GM12874 (cell line): ENCODE data around the gene FGF3.

Source experiments
- TF ChIP-seq, protein P1 (sequence below): IDR thresholded peaks from 2 replicates; pipeline ENCODE4 v1.5.1; 2011; ENCODE audit warnings: low read depth, mild to moderate bottlenecking, control low read depth, low read length, moderate library complexity; ENCODE audit not compliant: insufficient read depth

Gene FGF3

DNA sequence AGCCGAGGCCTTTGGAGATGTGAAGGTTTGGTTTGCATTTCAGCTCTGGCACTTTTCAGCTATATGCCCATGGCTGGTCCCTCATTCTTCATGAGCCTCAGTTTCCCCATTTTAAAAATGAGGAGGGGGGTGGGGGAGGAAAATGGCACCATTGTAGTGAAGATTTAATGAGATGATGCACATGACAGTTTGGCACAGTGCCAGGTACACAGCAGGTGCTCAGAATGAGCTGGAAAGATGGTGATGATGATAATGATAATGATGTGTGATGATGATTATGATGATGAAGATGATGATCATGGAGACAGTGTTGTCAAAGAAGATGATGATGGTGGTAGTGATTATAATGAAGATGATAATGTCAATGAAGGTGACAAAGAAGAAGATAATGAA lies 24.3 kb upstream of the FGF3 start:
- TF ChIP-seq, protein P1, sequence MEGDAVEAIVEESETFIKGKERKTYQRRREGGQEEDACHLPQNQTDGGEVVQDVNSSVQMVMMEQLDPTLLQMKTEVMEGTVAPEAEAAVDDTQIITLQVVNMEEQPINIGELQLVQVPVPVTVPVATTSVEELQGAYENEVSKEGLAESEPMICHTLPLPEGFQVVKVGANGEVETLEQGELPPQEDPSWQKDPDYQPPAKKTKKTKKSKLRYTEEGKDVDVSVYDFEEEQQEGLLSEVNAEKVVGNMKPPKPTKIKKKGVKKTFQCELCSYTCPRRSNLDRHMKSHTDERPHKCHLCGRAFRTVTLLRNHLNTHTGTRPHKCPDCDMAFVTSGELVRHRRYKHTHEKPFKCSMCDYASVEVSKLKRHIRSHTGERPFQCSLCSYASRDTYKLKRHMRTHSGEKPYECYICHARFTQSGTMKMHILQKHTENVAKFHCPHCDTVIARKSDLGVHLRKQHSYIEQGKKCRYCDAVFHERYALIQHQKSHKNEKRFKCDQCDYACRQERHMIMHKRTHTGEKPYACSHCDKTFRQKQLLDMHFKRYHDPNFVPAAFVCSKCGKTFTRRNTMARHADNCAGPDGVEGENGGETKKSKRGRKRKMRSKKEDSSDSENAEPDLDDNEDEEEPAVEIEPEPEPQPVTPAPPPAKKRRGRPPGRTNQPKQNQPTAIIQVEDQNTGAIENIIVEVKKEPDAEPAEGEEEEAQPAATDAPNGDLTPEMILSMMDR, result no peak

DNA sequence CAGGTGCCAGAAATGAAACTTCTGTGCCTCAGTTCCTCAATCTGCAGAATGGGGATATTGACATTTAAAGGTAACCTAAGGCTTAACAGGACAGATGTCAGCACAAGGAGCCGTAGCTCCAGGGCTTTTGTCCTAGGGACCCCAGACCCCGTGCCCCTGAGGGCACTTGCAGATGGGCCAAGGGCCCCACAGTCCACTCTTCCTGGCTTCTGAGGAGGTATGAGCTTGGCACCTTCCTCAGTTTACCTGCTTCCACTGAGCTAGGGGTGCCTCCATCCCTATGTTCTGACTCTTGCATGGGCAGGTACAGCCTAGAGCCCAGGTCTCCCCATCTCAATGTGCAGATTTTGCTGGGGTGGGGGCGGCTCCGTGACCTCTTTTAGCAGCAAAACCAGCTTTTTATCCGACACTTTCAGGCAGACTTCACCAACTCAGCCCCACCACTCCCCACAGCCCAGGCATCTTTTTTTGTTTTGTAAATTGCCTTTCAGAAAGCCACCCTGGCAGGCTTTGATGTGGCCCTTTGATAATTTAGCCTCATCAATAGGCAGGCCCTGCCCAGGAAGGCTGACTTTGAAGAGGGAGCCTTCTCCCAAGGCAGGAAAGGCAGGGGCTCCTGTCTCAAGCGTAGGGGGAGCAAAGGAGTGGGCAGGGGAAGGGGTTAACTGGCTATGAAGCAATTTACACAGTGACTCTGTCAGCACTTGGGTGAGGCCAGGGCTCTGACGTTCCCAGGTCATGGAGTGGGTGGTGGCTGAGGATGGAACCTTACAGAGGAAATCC lies 23.7 kb upstream of the FGF3 start:
- TF ChIP-seq, protein P1, result no peak

DNA sequence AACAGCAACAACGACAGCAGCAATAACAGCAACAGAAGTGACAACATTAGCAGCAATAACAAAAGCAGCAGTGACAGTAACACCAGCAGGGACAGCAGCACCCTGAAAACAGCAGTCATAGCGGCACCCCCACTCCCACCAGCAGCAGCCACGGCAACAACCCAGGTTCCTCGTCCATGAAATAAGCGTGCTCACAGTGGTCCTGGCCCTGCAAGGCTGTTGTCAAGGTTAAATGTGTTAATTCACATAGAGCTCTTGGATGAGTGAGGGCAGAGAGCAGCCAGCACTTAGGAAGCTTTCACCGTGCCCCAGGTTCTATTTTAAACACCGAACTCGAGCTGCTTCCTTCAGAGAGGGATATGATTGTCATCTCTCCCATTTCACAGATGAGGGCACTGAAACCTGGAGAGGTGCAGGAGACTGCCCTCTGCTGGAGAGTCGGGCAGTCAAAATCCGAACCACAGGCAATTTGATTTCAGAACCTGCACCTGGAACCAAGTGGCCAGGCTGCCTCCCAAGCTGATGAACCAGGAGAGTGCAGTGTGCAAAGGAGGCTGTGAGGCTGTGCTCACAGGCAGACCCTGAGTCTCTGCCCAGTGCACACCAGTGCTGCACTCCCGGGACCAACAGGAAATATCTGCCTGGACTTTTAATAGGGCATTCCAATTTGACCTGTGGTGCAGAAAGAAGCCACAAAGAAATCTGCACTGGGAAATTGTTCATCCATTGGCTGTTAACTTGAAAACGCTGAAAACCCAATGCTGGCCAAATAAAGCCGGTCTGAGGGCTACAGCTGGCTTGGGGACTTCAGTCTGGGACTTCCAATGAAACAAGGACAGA lies 22.9 kb upstream of the FGF3 start:
- TF ChIP-seq, protein P1, result peak; percentile 51

DNA sequence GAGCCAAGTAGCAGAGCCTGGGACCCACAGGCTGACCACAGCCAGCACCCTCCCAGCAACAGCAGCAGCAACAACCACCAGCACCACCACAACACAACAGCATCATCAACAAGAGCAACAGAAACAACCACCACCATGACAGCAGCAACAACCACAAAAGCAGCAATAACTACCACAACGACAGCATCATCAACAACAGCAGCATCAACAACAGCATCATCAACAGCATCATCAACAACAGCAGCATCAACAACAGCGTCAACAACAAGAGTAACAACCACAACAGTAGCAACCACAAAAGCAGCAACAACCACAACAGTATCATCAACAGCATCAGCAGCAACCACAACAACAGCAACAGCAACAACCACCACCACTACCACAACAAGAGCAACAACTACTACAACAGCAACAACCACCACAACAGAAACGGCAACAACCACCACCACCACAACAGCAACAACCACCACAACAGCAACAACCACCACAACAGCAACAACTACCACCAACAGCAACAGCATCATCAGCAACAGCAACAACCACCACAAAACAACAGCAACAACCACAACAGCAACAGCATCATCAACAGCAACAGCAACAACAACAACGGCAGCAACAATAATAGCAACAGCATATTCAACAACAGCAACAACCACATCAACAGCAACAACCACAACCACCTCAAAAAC lies 22.1 kb upstream of the FGF3 start:
- TF ChIP-seq, protein P1, result no peak

DNA sequence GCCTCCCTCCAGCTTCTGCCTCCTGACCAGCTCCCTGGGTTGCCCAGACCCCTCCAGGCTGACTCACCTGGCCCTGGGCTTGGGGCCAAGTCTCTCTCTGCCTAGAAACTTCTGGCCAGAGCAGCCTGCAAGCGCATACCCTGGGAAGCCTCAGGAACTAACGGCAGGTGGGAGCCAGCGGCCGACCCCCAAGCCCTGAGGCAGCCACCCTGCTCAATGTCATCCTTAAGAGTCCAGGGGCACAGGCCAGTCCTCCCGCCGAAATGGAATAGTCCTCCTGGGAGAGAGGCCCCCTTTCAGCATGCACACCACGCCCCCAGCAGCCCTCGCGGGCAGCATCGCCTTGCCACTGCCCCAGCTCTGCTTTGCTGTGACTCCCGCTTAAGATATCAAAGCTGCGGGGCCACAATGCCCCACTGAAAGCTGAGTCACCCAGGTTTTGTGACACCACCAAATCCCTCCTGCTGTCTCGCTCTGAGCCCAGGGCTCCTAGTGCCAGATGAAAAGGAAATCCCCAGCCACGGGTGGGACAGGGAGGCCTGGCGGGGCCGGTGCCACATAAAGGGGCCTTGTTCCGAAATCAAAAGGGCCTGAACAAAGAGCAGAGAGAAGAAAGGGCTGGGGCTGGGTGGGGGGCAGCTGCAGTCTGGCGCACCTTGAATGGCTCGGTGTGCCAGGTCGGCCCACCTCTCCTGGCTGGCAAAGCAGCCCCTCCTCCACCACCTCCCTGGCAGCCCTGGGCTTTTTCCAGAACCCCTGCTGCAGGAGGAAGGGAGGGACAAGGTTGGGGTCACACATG lies 21.4 kb upstream of the FGF3 start:
- TF ChIP-seq, protein P1, result no peak

DNA sequence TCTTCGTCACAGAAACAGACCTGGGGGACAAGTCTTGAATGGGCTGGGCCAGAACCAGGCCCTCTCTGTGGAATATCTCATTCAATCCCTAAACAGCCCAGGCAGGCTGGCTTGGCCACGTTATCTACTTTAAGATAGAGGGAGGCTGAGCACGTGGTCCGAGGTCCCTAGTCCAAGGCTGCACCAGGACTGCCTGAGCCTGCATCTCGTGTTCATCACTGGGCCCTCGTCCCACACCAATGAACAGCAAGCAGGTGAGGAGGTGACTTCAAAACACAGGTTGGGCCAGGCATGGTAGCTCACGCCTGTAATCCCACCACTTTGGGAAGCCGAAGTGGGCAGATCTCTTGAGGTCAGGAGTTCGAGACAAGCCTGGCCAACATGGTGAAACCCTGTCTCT lies 20.3 kb upstream of the FGF3 start:
- TF ChIP-seq, protein P1, result no peak
